GM23248 (cell line): ENCODE results near the gene ZNF865.
"Not testable (repeated sequence)": the region's sequence is repeated elsewhere in the genome, so short reads cannot be mapped to it uniquely, and the experiment has no call there.

Experiments used
- EZH2 ChIP-seq: fragments of 200-600 bp; sonication (generic); IDR thresholded peaks from 2 replicates; pipeline ENCODE4 v1.6.1; 2018; ENCODE audit warnings: antibody characterized with exemption, mild to moderate bottlenecking; ENCODE audit not compliant: insufficient read depth, poor library complexity, severe bottlenecking
- EZH2phosphoT487 ChIP-seq: fragments of 200-600 bp; sonication (generic); IDR thresholded peaks from 2 replicates; pipeline ENCODE4 v1.6.1; 2018; ENCODE audit warnings: antibody characterized with exemption, moderate library complexity, mild to moderate bottlenecking, low read depth; ENCODE audit not compliant: insufficient read depth

DNA sequence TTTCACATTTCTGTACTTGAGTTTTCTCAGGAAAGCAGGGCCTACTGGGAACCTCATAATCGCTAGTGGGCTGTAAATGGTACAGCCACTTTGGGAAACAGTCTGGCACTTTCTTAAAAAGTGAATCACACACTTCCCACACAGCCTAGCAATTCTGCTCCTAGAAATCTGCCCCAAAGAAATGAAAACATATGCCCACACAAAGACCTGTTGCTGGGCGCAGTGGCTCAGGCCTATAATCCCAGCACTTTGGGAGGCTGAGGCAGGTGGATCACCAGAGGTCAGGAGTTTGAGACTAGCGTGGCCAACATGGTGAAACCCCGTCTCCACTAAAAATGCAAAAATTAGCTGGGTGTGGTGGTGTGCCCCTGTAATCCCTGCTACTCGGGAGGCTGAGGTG is 36.0 kb upstream of the ZNF865 start:
- not testable (repeated sequence) for TF ChIP-seq EZH2, EZH2phosphoT487
